Endothelial cell of umbilical vein (primary cell): ENCODE data around the gene PDE6C. TPM values are rescaled to one million over a fixed set of nuclear protein-coding genes. Genes with fewer than 3 reads are reported as not detected.

ENCODE experiments used
- BruUV-seq: library from RNA; stranded (reverse); fragments of 400-500 nt; replicated peaks from 2 replicates; lab custom pipeline; 2021; lab: Mats Ljungman, UMichigan
- CTCF ChIA-PET: fragments of 300-600, 350-600 bp; sonication (Branson Sonifier 250); formaldehyde crosslinking; loops from one replicate; lab custom pipeline; 2021; ENCODE audit warnings: antibody characterized with exemption, inconsistent platforms; lab: Charles Lee
- POLR2A ChIA-PET: fragments of 300-600, 350-600 bp; sonication (Branson Sonifier 250); formaldehyde crosslinking; loops from one replicate; lab custom pipeline; 2021; ENCODE audit warnings: antibody characterized with exemption, inconsistent platforms; lab: Charles Lee
- DNase-seq: peaks from one replicate; pipeline ENCODE4 v3.0.0-alpha.2; 2011; ENCODE audit warnings: low read depth, low spot score
- FAIRE-seq: peaks from 2 replicates; lab custom pipeline; 2011; peaks lifted over from hg19 to GRCh38; lab: Jason Lieb, UNC
- H2AFZ ChIP-seq: 2 replicates; pipeline ENCODE4 v1.6.0; 2012; ENCODE audit warnings: low read depth, low read length, control low read depth, inconsistent platforms
- H3K27ac ChIP-seq: 2 replicates; pipeline ENCODE4 v1.5.1; 2011; ENCODE audit warnings: low read depth, mild to moderate bottlenecking, control low read depth, low read length, moderate library complexity; ENCODE audit not compliant: insufficient read depth
- H3K27me3 ChIP-seq, 2 experiments: 2 replicates each; pipeline versions ENCODE4 v1.6.0 to v1.6.1; 2011; ENCODE audit warnings: low read length in 2 of 2, mixed read lengths in 1 of 2; ENCODE audit not compliant: control insufficient read depth in 2 of 2, insufficient read depth in 2 of 2
- H3K36me3 ChIP-seq, 2 experiments: 2 replicates in 1 of 2; 3 replicates in 1 of 2; pipeline ENCODE4 v1.5.1; 2011; ENCODE audit warnings: low read length in 2 of 2, mild to moderate bottlenecking in 1 of 2, moderate library complexity in 1 of 2; ENCODE audit not compliant: control insufficient read depth in 2 of 2, insufficient read depth in 2 of 2; ENCODE audit errors: extremely low read depth in 1 of 2
- H3K4me1 ChIP-seq: 3 replicates; pipeline ENCODE4 v1.5.1; 2011; ENCODE audit warnings: mild to moderate bottlenecking, low read length; ENCODE audit not compliant: control insufficient read depth, insufficient read depth; ENCODE audit errors: extremely low read depth
- H3K4me2 ChIP-seq: 2 replicates; pipeline ENCODE4 v1.6.1; 2011; ENCODE audit warnings: low read length, control low read depth, mixed read lengths; ENCODE audit not compliant: insufficient read depth
- H3K4me3 ChIP-seq, 3 experiments: fragments of 200-600 bp in 1 of 3; sonication (generic), shearing (Covaris generic) in 1 of 3; replicated peaks in 1 of 3; 2 replicates each; pipeline ENCODE4 v1.5.1; 2011 to 2016; ENCODE audit warnings: control low read depth in 3 of 3, low read length in 3 of 3, mild to moderate bottlenecking in 2 of 3, inconsistent platforms in 1 of 3, low read depth in 1 of 3, moderate library complexity in 1 of 3; ENCODE audit not compliant: insufficient read depth in 1 of 3
- H3K79me2 ChIP-seq: 2 replicates; pipeline ENCODE4 v1.6.0; 2012; ENCODE audit warnings: low read length, inconsistent platforms; ENCODE audit not compliant: control insufficient read depth, insufficient read depth
- H3K9ac ChIP-seq: replicated peaks from 2 replicates; pipeline ENCODE3; 2011; ENCODE audit warnings: low read length, control low read depth; ENCODE audit not compliant: insufficient read depth; ENCODE audit errors: extremely low read depth
- H3K9me1 ChIP-seq: replicated peaks from 3 replicates; pipeline ENCODE4 v1.6.0; 2011; ENCODE audit warnings: mild to moderate bottlenecking, low read length; ENCODE audit not compliant: control insufficient read depth, insufficient read depth; ENCODE audit errors: extremely low read depth
- H3K9me3 ChIP-seq: replicated peaks from 2 replicates; pipeline ENCODE4 v1.5.1; 2012; ENCODE audit warnings: low read length, inconsistent platforms; ENCODE audit not compliant: control insufficient read depth, insufficient read depth
- H4K20me1 ChIP-seq: replicated peaks from 2 replicates; pipeline ENCODE3; 2011; ENCODE audit warnings: mild to moderate bottlenecking, low read length; ENCODE audit not compliant: control insufficient read depth, insufficient read depth; ENCODE audit errors: extremely low read depth
- CTCF ChIP-seq, 2 donors: IDR thresholded peaks; 1 replicate in 1 of 2; 2 replicates in 1 of 2; pipeline ENCODE4 v1.5.1; 2011; ENCODE audit warnings: low read length in 2 of 2, mild to moderate bottlenecking in 2 of 2, moderate library complexity in 2 of 2, control low read depth in 1 of 2, inconsistent platforms in 1 of 2, low read depth in 1 of 2; ENCODE audit not compliant: insufficient read depth in 1 of 2; ENCODE audit errors: extremely low read depth in 1 of 2
- EZH2 ChIP-seq: IDR thresholded peaks from 2 replicates; pipeline ENCODE4 v1.6.1; 2012; ENCODE audit warnings: borderline replicate concordance, low read depth, mild to moderate bottlenecking, moderate library complexity, low read length, inconsistent platforms; ENCODE audit not compliant: severe bottlenecking
- FOS ChIP-seq: IDR thresholded peaks from 2 replicates; pipeline ENCODE4 v1.6.1; 2011; ENCODE audit warnings: mild to moderate bottlenecking, low read length, moderate library complexity, borderline replicate concordance; ENCODE audit not compliant: insufficient read depth
- GATA2 ChIP-seq: IDR thresholded peaks from 2 replicates; pipeline ENCODE4 v1.7.0; 2011; ENCODE audit warnings: low read depth, mild to moderate bottlenecking, moderate library complexity, mixed read lengths, low read length; ENCODE audit not compliant: insufficient read length, insufficient read depth
- JUN ChIP-seq: IDR thresholded peaks from 2 replicates; pipeline ENCODE4 v1.6.1; 2011; ENCODE audit warnings: borderline replicate concordance, low read depth; ENCODE audit not compliant: insufficient read length, insufficient read depth
- MAX ChIP-seq: IDR thresholded peaks from 2 replicates; pipeline ENCODE4 v1.6.1; 2011; ENCODE audit not compliant: insufficient read depth, insufficient read length
- MYC ChIP-seq: IDR thresholded peaks from one replicate; pipeline ENCODE4 v1.6.1; 2011; ENCODE audit warnings: mild to moderate bottlenecking, low read depth, low read length
- POLR2AphosphoS5 ChIP-seq: IDR thresholded peaks from 2 replicates; pipeline ENCODE4 v1.6.1; 2012; ENCODE audit warnings: low read depth, mild to moderate bottlenecking, control low read depth, low read length, moderate library complexity; ENCODE audit not compliant: insufficient read depth
- dilution Hi-C: fragments of 300-500 bp; cut with MboI; formaldehyde crosslinking; loops from one replicate; pipeline ENCODE4 v1.15.0; 2019; ENCODE audit warnings: low sequenced_read_pairs; ENCODE audit not compliant: extremely low pct_ligation_motif_present
- intact Hi-C: fragments of 100-400 bp; cut with micrococcal nuclease; formaldehyde crosslinking; loops from one replicate; pipeline ENCODE4 v1.10.0; 2022
- polyA plus RNA-seq, 4 experiments: library from polyadenylated mRNA; depleted of rRNA in 3 of 4; stranded (reverse) in 3 of 4; unstranded in 1 of 4; fragments of >200 nt; gene quantifications; 2 replicates each; pipeline versions ENCODE4 v1.2.1 to v1.2.3, GENCODE V29; 2011 to 2012; ENCODE audit warnings: missing spikeins in 1 of 4
- total RNA-seq: library from RNA; stranded (reverse); gene quantifications from 2 replicates; pipeline ENCODE4 v1.2.3, GENCODE V29; 2021

PDE6C gene
- total and polyA plus RNA-seq, 2 donors (not counting 3 experiments of a cell fraction or from before 2014, with no cell fraction given) = not detected

DNA sequence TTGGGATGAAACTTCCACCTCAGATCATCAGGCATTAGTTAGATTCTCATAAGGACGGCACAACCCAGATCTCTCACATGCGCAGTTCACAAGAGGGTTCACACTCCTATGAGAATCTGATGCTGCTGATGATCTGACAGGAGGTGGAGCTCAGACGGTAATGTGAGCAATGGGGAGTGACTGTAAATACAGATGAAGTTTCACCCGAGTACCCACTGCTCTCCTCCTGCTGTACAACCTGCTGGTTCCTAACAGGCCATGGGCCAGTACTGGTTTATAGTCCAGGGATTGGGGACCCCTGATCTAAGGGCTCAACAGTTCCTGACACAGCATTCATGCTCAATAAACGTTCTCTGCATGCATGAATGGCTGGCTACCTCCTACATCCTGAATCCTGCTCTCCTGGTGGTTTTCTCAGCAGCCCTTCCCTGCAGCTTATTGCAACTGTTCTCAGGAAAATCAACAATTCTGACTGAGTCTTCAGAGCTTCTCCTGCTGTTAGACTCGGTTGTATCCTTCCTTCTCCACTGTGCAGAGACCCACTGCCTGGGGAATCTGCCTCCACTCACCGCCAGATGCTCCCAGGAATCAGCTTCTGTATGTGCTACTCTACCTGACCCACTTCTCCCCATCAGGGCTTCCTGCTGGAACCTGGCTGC lies 17.4 kb downstream of the PDE6C start:
- Histone ChIP-seq H3K4me3 (no peak overlapping the region), H3K9ac (no peak overlapping the region), H3K4me1 (no peaks in the 10 kb centered on the region), H3K9me3 (no peaks in the 10 kb centered on the region), H3K4me2 (no peak overlapping the region), H3K79me2 (no peaks in the 10 kb centered on the region), H3K27ac (no peak overlapping the region), H4K20me1 (no peaks in the 10 kb centered on the region), H2AFZ (no peak overlapping the region), H3K9me1 (no peaks in the 10 kb centered on the region), H3K27me3 (peaks cover 0 to 7% of the 10 kb centered on the region in 2 experiments), H3K36me3 (no peaks in the 10 kb centered on the region)
- POLR2A ChIA-PET = no interaction called here
- intact Hi-C loops (no loop called here), dilution Hi-C loops (no loop called here)
- CTCF ChIA-PET = no interaction called here
- BruUV-seq = no TSS peak
- no peak for TF ChIP-seq GATA2
- TF ChIP-seq EZH2 = no peak
- TF ChIP-seq CTCF (IDR thresholded peaks at IDR 0.05; ENCODE audit: extremely low read depth in 1 of 2, insufficient read depth in 1 of 2, low read depth in 1 of 2, low read length in 2 of 2) = no peak
- TF ChIP-seq FOS = no peak
- no peak for TF ChIP-seq MYC
- no peak for TF ChIP-seq JUN
- TF ChIP-seq MAX = no peak
- TF ChIP-seq POLR2AphosphoS5 = no peak
- no peak for DNase-seq
- FAIRE-seq = no peak
